ENCODE results near the gene PRR22.
"Not testable (repeated sequence)": the region's sequence is repeated elsewhere in the genome, so short reads cannot be mapped to it uniquely, and the experiment has no call there.

PRR22 gene

GRCh38 chr19:5743630-5744029 is 40.9 kb downstream of the PRR22 start:
- DNase-seq, result no peak

GRCh38 chr19:5742051-5742450 is 42.5 kb downstream of the PRR22 start:
- no peak for DNase-seq

- no peak for DNase-seq
Observed at GRCh38 chr19:5738423-5738822, 46.1 kb downstream of the PRR22 start.

- DNase-seq, result not testable (repeated sequence)
Observed at GRCh38 chr19:5733172-5733571, 51.4 kb downstream of the PRR22 start.
